B cell (primary cell): Measurements from ENCODE around the gene TCF7L2. TPM values are rescaled to one million over a fixed set of nuclear protein-coding genes. Genes with fewer than 3 reads are reported as not detected.

Source experiments
- ATAC-seq: fragments of 200-7000 bp; cut with Tn5 transposase; one replicate; pipeline ENCODE4 v1.10.0; 2021; ENCODE audit warnings: low read depth, mild to moderate bottlenecking, moderate number of reproducible peaks, moderate library complexity
- CTCF ChIA-PET: fragments of 350-600 bp; sonication (Branson Sonifier 250); formaldehyde crosslinking; loops from one replicate; lab custom pipeline; 2021; ENCODE audit warnings: antibody characterized with exemption, inconsistent platforms; lab: Charles Lee
- POLR2A ChIA-PET: fragments of 350-600 bp; sonication (Branson Sonifier 250); formaldehyde crosslinking; loops from one replicate; lab custom pipeline; 2021; ENCODE audit warnings: antibody characterized with exemption; lab: Charles Lee
- DNase-seq: peaks from one replicate; pipeline ENCODE4 v3.0.0; 2013
- H2AFZ ChIP-seq: 2 replicates; pipeline ENCODE4 v1.6.1; 2012; ENCODE audit warnings: mild to moderate bottlenecking, low read depth, low read length; ENCODE audit not compliant: insufficient read depth, poor library complexity, severe bottlenecking
- H3K27ac ChIP-seq, 2 donors: 1 replicate in 1 of 2; 2 replicates in 1 of 2; pipeline ENCODE4 v1.5.1; 2012 to 2013; ENCODE audit warnings: low read length in 2 of 2, mild to moderate bottlenecking in 2 of 2, moderate library complexity in 1 of 2
- H3K27me3 ChIP-seq, 4 experiments: fragments of 200-600 bp in 1 of 4; sonication (generic) in 1 of 4; replicated peaks in 1 of 4; 1 replicate in 2 of 4; 2 replicates in 2 of 4; pipeline versions ENCODE4 v1.6.1 to v1.7.0; 2013 to 2016; ENCODE audit warnings: low read length in 3 of 4, mild to moderate bottlenecking in 2 of 4, mixed read lengths in 1 of 4, moderate library complexity in 1 of 4; ENCODE audit not compliant: insufficient read depth in 4 of 4, control insufficient read depth in 3 of 4; ENCODE audit errors: control extremely low read depth in 1 of 4
- H3K36me3 ChIP-seq, 2 experiments: replicated peaks in 1 of 2; 1 replicate in 1 of 2; 2 replicates in 1 of 2; pipeline versions ENCODE4 v1.6.1 to v1.7.1; 2013; ENCODE audit warnings: low read length in 1 of 2; ENCODE audit not compliant: insufficient read depth in 2 of 2, control insufficient read depth in 1 of 2; ENCODE audit errors: control extremely low read depth in 1 of 2, extremely low read depth in 1 of 2
- H3K4me1 ChIP-seq, 2 donors: fragments of 200-600 bp in 1 of 2; sonication (generic) in 1 of 2; 1 replicate in 1 of 2; 2 replicates in 1 of 2; pipeline versions ENCODE4 v1.5.1 to v1.6.1; 2013 to 2017; ENCODE audit warnings: low read length in 2 of 2; ENCODE audit not compliant: control insufficient read depth in 2 of 2, insufficient read depth in 2 of 2
- H3K4me2 ChIP-seq: replicated peaks from 2 replicates; pipeline ENCODE3; 2012; ENCODE audit warnings: mild to moderate bottlenecking, low read depth, low read length; ENCODE audit not compliant: poor library complexity, severe bottlenecking
- H3K4me3 ChIP-seq, 5 experiments: fragments of 200-600 bp in 1 of 5; sonication (generic) in 1 of 5; 1 replicate in 3 of 5; 2 replicates in 2 of 5; pipeline versions ENCODE4 v1.5.1 to v1.7.0; 2011 to 2016; ENCODE audit warnings: low read length in 4 of 5, mild to moderate bottlenecking in 4 of 5, low read depth in 2 of 5, control low read depth in 1 of 5, moderate library complexity in 1 of 5; ENCODE audit not compliant: insufficient read depth in 1 of 5; ENCODE audit errors: control extremely low read depth in 1 of 5, extremely low read depth in 1 of 5
- H3K79me2 ChIP-seq: fragments of 200-600 bp; sonication (generic); one replicate; pipeline ENCODE4 v1.6.0; 2016; ENCODE audit warnings: low read length; ENCODE audit not compliant: control insufficient read depth, insufficient read depth
- H3K9ac ChIP-seq: fragments of 200-600 bp; sonication (generic); 2 replicates; pipeline ENCODE4 v1.6.1; 2017; ENCODE audit warnings: mild to moderate bottlenecking, low read length, moderate library complexity
- H3K9me3 ChIP-seq, 3 donors: one replicate each; pipeline versions ENCODE4 v1.6.1 to v1.7.1; 2013; ENCODE audit warnings: low read length in 2 of 3; ENCODE audit not compliant: control insufficient read depth in 2 of 3, insufficient read depth in 1 of 3; ENCODE audit errors: control extremely low read depth in 1 of 3
- H4K20me1 ChIP-seq: 2 replicates; pipeline ENCODE4 v1.6.0; 2012; ENCODE audit warnings: mild to moderate bottlenecking, low read length; ENCODE audit not compliant: insufficient read depth, control insufficient read depth, poor library complexity, severe bottlenecking
- H3K27ac Mint-ChIP-seq: one replicate; pipeline ENCODE4 v1.8.0; 2021; ENCODE audit warnings: mixed read lengths
- H3K27me3 Mint-ChIP-seq: one replicate; pipeline ENCODE4 v1.8.0; 2021; ENCODE audit warnings: mixed read lengths
- H3K4me1 Mint-ChIP-seq: one replicate; pipeline ENCODE4 v1.8.0; 2021; ENCODE audit warnings: mixed read lengths
- H3K4me3 Mint-ChIP-seq: one replicate; pipeline ENCODE4 v1.8.0; 2021; ENCODE audit warnings: mixed read lengths
- H3K9me3 Mint-ChIP-seq: one replicate; pipeline ENCODE4 v1.8.0; 2022; ENCODE audit warnings: mixed read lengths; ENCODE audit not compliant: insufficient read depth
- CTCF ChIP-seq: fragments of 200-600 bp; IDR thresholded peaks from one replicate; pipeline ENCODE4 v1.8.0; 2022; ENCODE audit warnings: antibody characterized with exemption, mild to moderate bottlenecking
- EZH2 ChIP-seq: IDR thresholded peaks from 2 replicates; pipeline ENCODE4 v1.6.1; 2012; ENCODE audit warnings: borderline replicate concordance, low read depth, mild to moderate bottlenecking, moderate library complexity, low read length; ENCODE audit not compliant: insufficient read depth, poor library complexity, severe bottlenecking
- WGBS: methylation state at CpG from one replicate; pipeline ENCODE4 v1.1.5; 2013; ENCODE audit warnings: missing lambda C conversion rate; ENCODE audit not compliant: insufficient coverage; 5-methylcytosine and 5-hydroxymethylcytosine counted together
- intact Hi-C: fragments of 100-400 bp; cut with micrococcal nuclease; formaldehyde crosslinking; loops from one replicate; pipeline ENCODE4 v1.10.0; 2022
- polyA plus RNA-seq: library from polyadenylated mRNA; depleted of rRNA; stranded (reverse); fragments of >200 nt; gene quantifications from 2 replicates; pipeline ENCODE4 v1.2.3, GENCODE V29; 2012
- total RNA-seq, 2 donors: library from RNA; stranded (reverse); fragments of 120-200 nt in 1 of 2; gene quantifications; 1 replicate in 1 of 2; 2 replicates in 1 of 2; pipeline versions ENCODE4 v1.2.3 to v1.2.4, GENCODE V29; 2013 to 2022

Gene TCF7L2
- total and polyA plus RNA-seq, 2 donors (not counting 1 experiment from before 2014, with no cell fraction given), result 0.48 to 1.1 TPM

- no peak for TF ChIP-seq EZH2
- no peak for TF ChIP-seq CTCF
These were observed 99.8 kb downstream of the TCF7L2 start for GRCh38 chr10:113049881-113050280.

GRCh38 chr10:113052076-113052830 lies 102.2 kb downstream of the TCF7L2 start:
- Histone ChIP-seq H3K4me3 (no peak overlapping the region), H3K79me2 (no peaks in the 10 kb centered on the region), H3K9ac (no peak overlapping the region), H4K20me1 (no peaks in the 10 kb centered on the region), H3K4me1 (no peaks in the 10 kb centered on the region), H3K27ac (no peak overlapping the region), H2AFZ (no peak overlapping the region), H3K4me2 (no peak overlapping the region), H3K36me3 (no peaks in the 10 kb centered on the region), H3K9me3 (no peaks in the 10 kb centered on the region), H3K27me3 (no peaks in the 10 kb centered on the region)
- ATAC-seq (no peak), DNase-seq (no peak)
- Mint-ChIP-seq H3K9me3 (no peaks in the 10 kb centered on the region), H3K27ac (no peak overlapping the region), H3K4me3 (no peak overlapping the region), H3K27me3 (peaks cover 25% of the 10 kb centered on the region), H3K4me1 (no peaks in the 10 kb centered on the region)
- intact Hi-C loops, result no loop called here
- WGBS, result 95% methylated on average over 8 of the region's 10 CpGs
- ChIA-PET CTCF (no interaction called here), POLR2A (no interaction called here)
- TF ChIP-seq CTCF (no peak), EZH2 (no peak)

More at GRCh38 chr10:113049881-113050280, 99.8 kb downstream of the TCF7L2 start:
- Histone ChIP-seq H3K27me3 (no peaks in the 10 kb centered on the region), H4K20me1 (no peaks in the 10 kb centered on the region), H2AFZ (no peak overlapping the region), H3K79me2 (no peaks in the 10 kb centered on the region), H3K36me3 (no peaks in the 10 kb centered on the region), H3K9me3 (no peaks in the 10 kb centered on the region), H3K9ac (no peak overlapping the region), H3K4me2 (no peak overlapping the region), H3K27ac (no peak overlapping the region), H3K4me3 (no peak overlapping the region), H3K4me1 (no peaks in the 10 kb centered on the region)
- intact Hi-C loops, result no loop called here
- Mint-ChIP-seq H3K4me1 (no peaks in the 10 kb centered on the region), H3K9me3 (no peaks in the 10 kb centered on the region), H3K27me3 (peaks cover 17% of the 10 kb centered on the region), H3K4me3 (no peak overlapping the region), H3K27ac (no peak overlapping the region)
- WGBS, result 92% methylated on average over 5 of the region's 5 CpGs
- ChIA-PET POLR2A (no interaction called here), CTCF (no interaction called here)
- DNase-seq (no peak), ATAC-seq (no peak)
